GM13977 (cell line): ENCODE data around the gene TUBGCP6.

Experiments used
- DNase-seq: peaks from one replicate; pipeline ENCODE4 v3.0.0; 2012; ENCODE audit warnings: low spot score
- CTCF ChIP-seq: IDR thresholded peaks from 2 replicates; pipeline ENCODE4 v1.5.1; 2012; ENCODE audit warnings: mild to moderate bottlenecking, control low read depth; ENCODE audit not compliant: insufficient read depth; ENCODE audit errors: extremely low read depth, missing control alignments
- in situ Hi-C: fragments of 300-500 bp; cut with MboI; formaldehyde crosslinking; loops from one replicate; pipeline ENCODE4 v1.12.0; 2022; ENCODE audit warnings: low sequenced_read_pairs, low pct_unique_long_range_greater_than_20kb, mixed read lengths, inconsistent platforms; ENCODE audit not compliant: unreplicated experiment

Gene TUBGCP6

GRCh38 chr22:50245214-50246072 is 620 bp upstream of the TUBGCP6 start:
- no peak for TF ChIP-seq CTCF
- no peak for DNase-seq
- in situ Hi-C loops: no loop called here

DNA sequence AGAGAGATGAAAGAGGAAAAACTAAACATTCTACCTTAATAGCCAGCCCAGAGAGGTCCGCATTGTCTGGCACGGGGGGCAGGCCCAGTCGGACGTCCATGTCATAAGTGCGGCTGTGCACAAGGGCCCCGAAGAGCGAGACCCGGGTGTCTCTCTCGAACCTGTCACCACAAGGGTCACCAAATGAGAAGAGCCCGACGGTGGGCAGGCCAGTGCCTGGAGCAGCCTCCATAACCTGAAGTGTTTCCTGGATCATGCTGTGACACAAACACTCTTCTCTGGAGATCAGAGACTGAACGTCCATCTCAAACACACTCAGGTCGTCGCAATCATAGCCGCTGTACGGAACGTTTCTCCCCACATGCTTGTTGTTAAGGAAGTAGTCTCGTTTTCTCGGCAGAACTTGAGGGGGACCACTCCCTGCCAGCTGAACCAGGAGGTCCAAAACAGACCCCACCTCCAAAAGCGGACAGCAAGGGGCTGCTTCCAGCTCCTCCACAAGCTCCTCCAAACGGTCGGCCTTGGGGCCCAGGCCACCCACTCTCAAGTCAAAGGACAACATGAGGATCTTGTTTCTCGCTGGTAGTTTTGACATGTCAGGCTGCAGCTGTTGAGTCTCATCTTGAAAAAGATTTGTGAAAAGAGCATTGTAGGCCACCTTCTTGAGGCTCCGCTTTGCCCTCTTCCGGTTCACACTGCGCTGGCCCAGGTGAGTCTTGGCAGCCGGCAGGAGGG is 971 bp downstream of the TUBGCP6 start:
- TF ChIP-seq CTCF: no peak
- in situ Hi-C loops: no loop called here
- no peak for DNase-seq

- in situ Hi-C loops: no loop called here
- no peak for TF ChIP-seq CTCF
- no peak for DNase-seq
These were observed 2.3 kb downstream of the TUBGCP6 start for GRCh38 chr22:50242406-50242949.

DNA sequence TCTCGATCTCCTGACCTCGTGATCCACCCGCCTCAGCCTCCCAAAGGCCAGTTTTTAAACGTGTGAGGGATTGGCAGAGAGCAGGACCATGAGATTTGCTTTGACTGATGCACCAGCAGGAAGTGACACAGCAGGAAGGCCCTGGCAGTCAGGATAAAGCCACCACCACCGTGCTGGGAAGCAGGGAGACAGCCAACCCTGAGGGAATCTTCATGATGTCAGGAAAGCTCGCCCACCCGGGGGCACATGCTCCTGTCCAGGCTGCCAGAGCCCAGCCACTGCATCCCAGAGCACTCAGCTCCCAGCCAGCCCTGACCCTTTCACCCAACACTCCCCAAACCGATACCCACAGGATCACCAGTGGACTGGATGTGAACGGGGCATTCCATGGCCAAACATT is 6.1 kb downstream of the TUBGCP6 start:
- TF ChIP-seq CTCF: no peak
- in situ Hi-C loops: no loop called here
- no peak for DNase-seq

- no peak for DNase-seq
- peak; percentile 61 for TF ChIP-seq CTCF
- in situ Hi-C loops: no loop called here
These were observed 8.0 kb downstream of the TUBGCP6 start for GRCh38 chr22:50236731-50237409.

DNA sequence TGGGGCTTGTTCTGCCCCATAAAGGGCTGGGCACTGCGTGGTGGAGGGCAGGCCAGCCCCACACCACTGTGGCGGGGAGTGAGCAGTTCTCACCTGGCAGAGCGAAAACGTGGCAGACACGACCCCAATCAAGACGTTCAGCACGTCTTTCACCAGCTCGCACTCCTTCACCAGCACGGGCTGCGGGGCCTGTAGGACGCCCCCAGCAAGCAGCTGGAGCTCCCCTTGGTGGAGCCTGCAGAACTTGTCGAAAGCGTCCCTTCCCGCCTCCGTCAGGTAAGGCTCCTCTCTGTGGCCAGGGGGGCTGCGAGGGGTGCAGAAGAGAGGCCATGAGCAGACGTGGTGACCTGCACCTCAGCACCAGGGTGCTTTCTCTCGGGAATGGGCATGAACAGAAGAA is 11.6 kb downstream of the TUBGCP6 start:
- DNase-seq: no peak
- in situ Hi-C loops: no loop called here
- no peak for TF ChIP-seq CTCF
